Keratinocyte (primary cell): ENCODE data around the gene TNRC18. TPM values are rescaled to one million over a fixed set of nuclear protein-coding genes. Genes with fewer than 3 reads are reported as not detected.
"Not testable (repeated sequence)": the region's sequence is repeated elsewhere in the genome, so short reads cannot be mapped to it uniquely, and the experiment has no call there.

ENCODE experiments used
- DNase-seq: peaks from one replicate; pipeline ENCODE4 v3.0.0-alpha.2; 2011; ENCODE audit warnings: low read depth, missing footprints, low spot score
- FAIRE-seq: peaks from 2 replicates; lab custom pipeline; 2011; peaks lifted over from hg19 to GRCh38; lab: Jason Lieb, UNC
- H2AFZ ChIP-seq: 2 replicates; pipeline ENCODE4 v1.6.0; 2012; ENCODE audit warnings: low read length, control low read depth, inconsistent platforms; ENCODE audit not compliant: control insufficient read depth
- H3K27ac ChIP-seq: 2 replicates; pipeline ENCODE4 v1.5.1; 2011; ENCODE audit warnings: low read length; ENCODE audit not compliant: control insufficient read depth, insufficient read depth
- H3K27me3 ChIP-seq: 3 replicates; pipeline ENCODE4 v1.6.0; 2011; ENCODE audit warnings: low read length; ENCODE audit not compliant: control insufficient read depth, insufficient read depth; ENCODE audit errors: extremely low read depth
- H3K36me3 ChIP-seq, 2 experiments: 2 replicates in 1 of 2; 3 replicates in 1 of 2; pipeline ENCODE4 v1.5.1; 2011; ENCODE audit warnings: low read length in 2 of 2, mild to moderate bottlenecking in 1 of 2; ENCODE audit not compliant: control insufficient read depth in 2 of 2, insufficient read depth in 2 of 2; ENCODE audit errors: extremely low read depth in 1 of 2
- H3K4me1 ChIP-seq: 3 replicates; pipeline ENCODE4 v1.5.1; 2011; ENCODE audit warnings: low read length; ENCODE audit not compliant: control insufficient read depth, insufficient read depth; ENCODE audit errors: extremely low read depth
- H3K4me2 ChIP-seq: 3 replicates; pipeline ENCODE4 v1.6.0; 2011; ENCODE audit warnings: low read depth, low read length; ENCODE audit not compliant: control insufficient read depth, insufficient read depth; ENCODE audit errors: extremely low read depth
- H3K4me3 ChIP-seq, 3 experiments: fragments of 200-600 bp in 1 of 3; sonication (generic) in 1 of 3; 2 replicates in 2 of 3; 3 replicates in 1 of 3; pipeline ENCODE4 v1.5.1; 2011 to 2016; ENCODE audit warnings: low read length in 3 of 3, mild to moderate bottlenecking in 3 of 3, control low read depth in 2 of 3, inconsistent platforms in 1 of 3, low read depth in 1 of 3, mixed read lengths in 1 of 3, mixed run types in 1 of 3, moderate library complexity in 1 of 3; ENCODE audit not compliant: control insufficient read depth in 2 of 3, insufficient read depth in 2 of 3; ENCODE audit errors: extremely low read depth in 1 of 3
- H3K79me2 ChIP-seq: 2 replicates; pipeline ENCODE4 v1.6.0; 2012; ENCODE audit warnings: low read length; ENCODE audit not compliant: control insufficient read depth, insufficient read depth
- H3K9ac ChIP-seq: 3 replicates; pipeline ENCODE4 v1.6.0; 2011; ENCODE audit warnings: low read length; ENCODE audit not compliant: control insufficient read depth, insufficient read depth; ENCODE audit errors: extremely low read depth
- H3K9me1 ChIP-seq: 3 replicates; pipeline ENCODE4 v1.6.0; 2011; ENCODE audit warnings: low read length; ENCODE audit not compliant: control insufficient read depth, insufficient read depth; ENCODE audit errors: extremely low read depth
- H3K9me3 ChIP-seq: 2 replicates; pipeline ENCODE4 v1.5.1; 2012; ENCODE audit warnings: low read depth, low read length; ENCODE audit not compliant: control insufficient read depth
- H4K20me1 ChIP-seq: 3 replicates; pipeline ENCODE4 v1.6.0; 2011; ENCODE audit warnings: low read length; ENCODE audit not compliant: control insufficient read depth, insufficient read depth; ENCODE audit errors: extremely low read depth
- CTCF ChIP-seq, 3 experiments: IDR thresholded peaks in 1 of 3; conservative IDR thresholded peaks in 1 of 3; optimal IDR thresholded peaks in 1 of 3; 2 replicates in 2 of 3; 3 replicates in 1 of 3; pipeline versions ENCODE3 to v1.5.1; 2011; ENCODE audit warnings: low read length in 3 of 3, mild to moderate bottlenecking in 3 of 3, moderate library complexity in 2 of 3, control low read depth in 1 of 3, inconsistent platforms in 1 of 3; ENCODE audit not compliant: insufficient read depth in 2 of 3; ENCODE audit errors: extremely low read depth in 1 of 3
- EZH2 ChIP-seq: IDR thresholded peaks from one replicate; pipeline ENCODE4 v1.6.1; 2012; ENCODE audit warnings: inconsistent platforms, mild to moderate bottlenecking, low read length, moderate library complexity
- dilution Hi-C: fragments of 300-500 bp; cut with MboI; formaldehyde crosslinking; loops from one replicate; pipeline ENCODE4 v1.7.0; 2020; ENCODE audit warnings: low sequenced_read_pairs; ENCODE audit not compliant: extremely low pct_ligation_motif_present
- polyA minus RNA-seq, 3 experiments: library from RNA; depleted of rRNA, polyadenylated mRNA; stranded (reverse); fragments of >200 nt; gene quantifications; 1 replicate in 1 of 3; 2 replicates in 1 of 3; 3 replicates in 1 of 3; pipeline ENCODE4 v1.2.3, GENCODE V29; 2011
- polyA plus RNA-seq, 5 experiments: library from polyadenylated mRNA; depleted of rRNA in 3 of 5; stranded (reverse) in 3 of 5; stranded (forward) in 1 of 5; unstranded in 1 of 5; fragments of >200 nt; gene quantifications; 1 replicate in 1 of 5; 2 replicates in 3 of 5; 3 replicates in 1 of 5; pipeline versions ENCODE4 v1.2.1 to v1.2.3, GENCODE V29; 2011 to 2012; ENCODE audit warnings: missing spikeins in 2 of 5, low read depth in 1 of 5, low replicate concordance in 1 of 5

TNRC18 gene
- polyA plus RNA-seq (9.3 to 25.7 TPM (median 13.2 TPM) in 3 replicates), polyA minus RNA-seq (29.6 to 131 TPM (median 30.0 TPM) in 3 replicates)
- polyA plus RNA-seq (2011; ENCODE audit: low read depth), result 18.5 TPM
- polyA plus RNA-seq (2011; cell fraction: cytosol; rRNA removed), result 7.1 and 13.8 TPM in 2 replicates
- 62.2 and 62.8 TPM in 2 replicates for polyA plus RNA-seq (2011; cell fraction: nucleus; rRNA removed)
- polyA plus RNA-seq (2012; ENCODE audit: low replicate concordance), result 15.0 and 64.6 TPM in 2 replicates
- 74.2 TPM for polyA minus RNA-seq (2011; cell fraction: cytosol; rRNA and poly(A)+ RNA removed)
- 86.9 and 115 TPM in 2 replicates for polyA minus RNA-seq (2011; cell fraction: nucleus; rRNA and poly(A)+ RNA removed)

- TF ChIP-seq CTCF (optimal IDR thresholded peaks at IDR 0.05 in 1 of 3, IDR thresholded peaks at IDR 0.05 in 1 of 3, conservative IDR thresholded peaks at IDR 0.05 in 1 of 3; ENCODE audit: extremely low read depth in 1 of 3, insufficient read depth in 2 of 3, low read length in 3 of 3), result no peak
- H4K20me1 ChIP-seq, result peaks cover under 1% of the 10 kb centered on the region
- dilution Hi-C loops, result no loop called here
- H3K9ac ChIP-seq, result peak within 1 kb of the TSS; percentile 99
- H3K4me1 ChIP-seq, result peaks cover 10% of the 10 kb centered on the region
- no peaks in the 10 kb centered on the region for H3K36me3 ChIP-seq
- peak within 1 kb of the TSS; percentile 96 for H3K27ac ChIP-seq
- peak within 1 kb of the TSS; percentile 87 to 100 (median 94) for H3K4me3 ChIP-seq
- H3K9me1 ChIP-seq, result no peaks in the 10 kb centered on the region
- H2AFZ ChIP-seq, result peak within 1 kb of the TSS; percentile 23
- H3K27me3 ChIP-seq, result no peaks in the 10 kb centered on the region
- DNase-seq, result no peak
- no peaks in the 10 kb centered on the region for H3K9me3 ChIP-seq
- H3K4me2 ChIP-seq, result peak within 1 kb of the TSS; percentile 98
- no peak for FAIRE-seq
- H3K79me2 ChIP-seq, result peaks cover 82% of the 10 kb centered on the region
Measured at GRCh38 chr7:5423306-5423975, at the start of gene TNRC18. TSS of gene TNRC18 (minus strand) at chr7:5423834. CDS start at chr7:5421246, 2,588 bp downstream.

GRCh38 chr7:5472432-5473315 is 49.0 kb upstream of the TNRC18 start:
- Histone ChIP-seq H3K4me1 (no peaks in the 10 kb centered on the region), H3K79me2 (no peaks in the 10 kb centered on the region), H3K4me3 (no peak overlapping the region), H3K9me3 (no peaks in the 10 kb centered on the region), H4K20me1 (no peaks in the 10 kb centered on the region), H3K36me3 (peaks cover 0 to 3% of the 10 kb centered on the region in 2 experiments), H3K27me3 (no peaks in the 10 kb centered on the region), H3K27ac (no peak overlapping the region), H3K9ac (no peak overlapping the region), H3K4me2 (no peak overlapping the region), H3K9me1 (no peaks in the 10 kb centered on the region), H2AFZ (no peak overlapping the region)
- no peak for DNase-seq
- dilution Hi-C loops, result no loop called here
- peak in 1 of 3 experiments; percentile 7 for TF ChIP-seq CTCF (optimal IDR thresholded peaks at IDR 0.05 in 1 of 3, IDR thresholded peaks at IDR 0.05 in 1 of 3, conservative IDR thresholded peaks at IDR 0.05 in 1 of 3; ENCODE audit: extremely low read depth in 1 of 3, insufficient read depth in 2 of 3, low read length in 3 of 3)
- TF ChIP-seq EZH2, result no peak
- FAIRE-seq, result no peak

GRCh38 chr7:5471623-5472022 is 48.0 kb upstream of the TNRC18 start:
- DNase-seq, H2AFZ ChIP-seq, H3K4me2 ChIP-seq, H3K9ac ChIP-seq, H3K79me2 ChIP-seq, H3K36me3 ChIP-seq, dilution Hi-C loops, H3K9me3 ChIP-seq, FAIRE-seq, H3K4me3 ChIP-seq, H4K20me1 ChIP-seq, H3K27me3 ChIP-seq, H3K4me1 ChIP-seq, H3K27ac ChIP-seq, H3K9me1 ChIP-seq: not testable (repeated sequence)
